RWPE1 (cell line): ENCODE results near the gene PSAT1.

Source experiments
- CTCF ChIA-PET: fragments of 350-600 bp; sonication (Branson Sonifier 250); formaldehyde crosslinking; extraction: SDS; loops from one replicate; lab custom pipeline; 2021; lab: Yijun Ruan, JAX
- POLR2A ChIA-PET: fragments of 400-600 bp; formaldehyde crosslinking; extraction: SDS; loops from one replicate; lab custom pipeline; 2020; ENCODE audit warnings: antibody characterized with exemption; ENCODE audit not compliant: low non-redundant PET; lab: Yijun Ruan, JAX
- DNase-seq: peaks from one replicate; pipeline ENCODE4 v3.0.0; 2012; ENCODE audit warnings: low spot score
- H3K27ac ChIP-seq: fragments of 450-650 bp; 2 replicates; pipeline ENCODE4 v1.5.1; 2017
- TF ChIP-seq, protein P1 (sequence below): fragments of 450-650 bp; conservative IDR thresholded peaks from 2 replicates; pipeline ENCODE4 v1.5.1; 2017; ENCODE audit warnings: low read depth, mild to moderate bottlenecking

Gene PSAT1

DNA sequence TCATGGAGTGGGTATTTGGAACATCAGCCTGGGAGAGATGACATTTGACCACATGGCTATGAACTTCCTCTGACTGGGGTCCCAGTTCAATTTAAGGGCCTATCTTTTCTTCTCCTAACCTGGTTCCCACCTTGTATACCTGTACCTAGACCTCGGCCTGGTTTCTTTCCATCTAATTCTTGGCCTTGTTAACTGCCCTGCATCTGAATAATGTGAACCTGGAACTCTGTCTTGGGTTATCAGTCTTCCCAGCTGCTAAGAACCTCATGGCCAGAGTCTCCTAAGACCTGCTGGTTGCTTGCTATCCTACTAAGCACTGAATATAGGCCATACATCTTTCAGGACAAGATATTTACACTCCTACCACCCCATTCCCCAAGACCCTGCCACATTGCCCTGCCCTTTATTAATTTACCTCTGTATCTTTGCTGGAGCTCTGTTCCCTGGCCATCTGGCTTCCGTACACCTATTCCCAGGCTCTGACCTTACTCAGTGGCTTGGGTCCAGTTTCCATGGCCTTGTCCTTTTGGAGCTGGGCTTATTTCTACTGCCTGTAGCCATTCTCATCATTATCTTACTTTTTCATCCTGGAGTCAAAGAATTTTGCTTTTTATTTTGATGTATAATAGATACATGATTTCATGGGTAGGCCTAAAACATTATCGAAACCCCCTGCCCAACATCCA is 6.6 kb downstream of the PSAT1 start:
- TF ChIP-seq, protein P1, sequence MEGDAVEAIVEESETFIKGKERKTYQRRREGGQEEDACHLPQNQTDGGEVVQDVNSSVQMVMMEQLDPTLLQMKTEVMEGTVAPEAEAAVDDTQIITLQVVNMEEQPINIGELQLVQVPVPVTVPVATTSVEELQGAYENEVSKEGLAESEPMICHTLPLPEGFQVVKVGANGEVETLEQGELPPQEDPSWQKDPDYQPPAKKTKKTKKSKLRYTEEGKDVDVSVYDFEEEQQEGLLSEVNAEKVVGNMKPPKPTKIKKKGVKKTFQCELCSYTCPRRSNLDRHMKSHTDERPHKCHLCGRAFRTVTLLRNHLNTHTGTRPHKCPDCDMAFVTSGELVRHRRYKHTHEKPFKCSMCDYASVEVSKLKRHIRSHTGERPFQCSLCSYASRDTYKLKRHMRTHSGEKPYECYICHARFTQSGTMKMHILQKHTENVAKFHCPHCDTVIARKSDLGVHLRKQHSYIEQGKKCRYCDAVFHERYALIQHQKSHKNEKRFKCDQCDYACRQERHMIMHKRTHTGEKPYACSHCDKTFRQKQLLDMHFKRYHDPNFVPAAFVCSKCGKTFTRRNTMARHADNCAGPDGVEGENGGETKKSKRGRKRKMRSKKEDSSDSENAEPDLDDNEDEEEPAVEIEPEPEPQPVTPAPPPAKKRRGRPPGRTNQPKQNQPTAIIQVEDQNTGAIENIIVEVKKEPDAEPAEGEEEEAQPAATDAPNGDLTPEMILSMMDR = no peak
- ChIA-PET POLR2A (no interaction called here), CTCF (no interaction called here)
- no peak for DNase-seq
- H3K27ac ChIP-seq = no peak overlapping the region

DNA sequence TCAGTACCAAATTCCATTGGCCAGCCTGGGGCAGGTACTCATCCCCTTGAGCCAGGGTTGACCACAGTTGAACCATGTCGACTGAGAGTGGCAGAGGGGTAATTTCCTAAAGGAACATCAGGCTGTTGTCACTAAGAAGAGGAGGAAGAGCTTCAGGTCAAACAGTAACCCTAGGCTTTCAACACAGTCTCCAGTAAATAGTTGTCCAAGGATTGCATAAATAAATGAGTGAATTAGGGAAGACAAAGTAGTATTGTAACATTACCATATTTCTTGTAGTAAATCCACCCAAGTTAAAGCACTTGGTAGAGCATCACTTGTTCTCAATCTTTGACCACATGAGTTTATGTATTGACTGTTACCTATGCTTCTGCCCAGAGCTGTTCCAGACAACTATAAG is 7.4 kb downstream of the PSAT1 start:
- DNase-seq = no peak
- no peak overlapping the region for H3K27ac ChIP-seq
- ChIA-PET POLR2A (interaction anchor here (0.7 kb wide), 1 partner anchor 38 kb away, joined by 3 read pairs; no protein-coding TSS in a partner anchor), CTCF (no interaction called here)
- TF ChIP-seq, protein P1 = no peak

DNA sequence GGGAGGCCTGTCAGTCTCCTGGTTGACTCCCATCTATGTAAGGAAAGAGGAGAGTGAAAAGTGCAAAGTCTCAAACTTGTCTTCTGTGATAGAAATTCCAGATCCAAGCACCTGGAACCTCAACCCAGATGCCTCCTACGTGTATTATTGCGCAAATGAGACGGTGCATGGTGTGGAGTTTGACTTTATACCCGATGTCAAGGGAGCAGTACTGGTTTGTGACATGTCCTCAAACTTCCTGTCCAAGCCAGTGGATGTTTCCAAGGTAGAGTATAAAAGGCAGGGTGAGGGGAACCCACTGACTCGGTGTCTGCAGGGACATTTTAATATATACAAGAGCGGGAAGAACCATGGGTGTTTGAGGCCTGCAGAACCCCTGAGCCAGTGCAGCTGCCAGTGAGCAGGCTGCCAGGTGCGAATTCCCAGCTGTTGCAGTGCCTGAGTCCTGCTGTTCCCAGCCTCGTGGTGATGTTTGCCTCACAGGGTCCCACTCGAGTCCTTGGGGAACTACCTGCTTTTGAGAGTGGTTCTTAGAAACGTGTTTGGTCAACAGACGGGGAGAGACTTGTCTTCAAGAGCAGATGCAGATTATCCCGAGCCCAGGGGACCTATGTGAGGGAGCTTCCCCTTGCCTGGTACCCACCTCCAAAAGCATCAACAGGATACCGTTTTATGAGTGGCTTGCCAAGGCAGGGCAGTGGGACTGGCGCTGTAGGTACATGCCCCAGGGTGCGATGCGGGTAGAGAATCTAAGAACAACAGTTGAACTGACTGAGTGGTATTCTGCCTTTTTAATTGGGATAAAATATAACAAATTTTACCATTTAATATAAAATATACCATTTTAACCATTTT is 9.5 kb downstream of the PSAT1 start:
- TF ChIP-seq, protein P1 = no peak
- ChIA-PET CTCF (no interaction called here), POLR2A (no interaction called here)
- DNase-seq = no peak
- no peak overlapping the region for H3K27ac ChIP-seq

DNA sequence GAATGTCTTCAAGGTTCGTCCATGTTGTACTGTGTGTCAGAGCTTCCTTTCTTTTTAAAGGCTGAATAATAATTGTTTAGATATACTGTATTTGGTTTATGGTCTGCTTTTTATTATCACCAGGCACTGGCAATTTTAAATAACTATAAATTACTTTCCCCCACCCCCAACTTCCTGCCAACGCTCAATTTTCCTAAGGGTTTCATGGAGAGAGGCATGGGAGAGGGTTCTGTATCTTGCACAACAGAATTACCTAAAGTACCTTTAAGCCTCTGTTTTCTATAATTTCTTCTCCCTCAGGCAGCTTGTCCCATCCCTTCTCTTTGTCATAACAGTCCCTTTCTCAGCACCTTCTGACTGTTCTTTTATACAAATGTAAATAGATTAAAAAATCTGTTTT is 10.4 kb downstream of the PSAT1 start:
- POLR2A ChIA-PET = no interaction called here
- H3K27ac ChIP-seq = no peak overlapping the region
- TF ChIP-seq, protein P1 = no peak
- CTCF ChIA-PET = no interaction called here
- no peak for DNase-seq

DNA sequence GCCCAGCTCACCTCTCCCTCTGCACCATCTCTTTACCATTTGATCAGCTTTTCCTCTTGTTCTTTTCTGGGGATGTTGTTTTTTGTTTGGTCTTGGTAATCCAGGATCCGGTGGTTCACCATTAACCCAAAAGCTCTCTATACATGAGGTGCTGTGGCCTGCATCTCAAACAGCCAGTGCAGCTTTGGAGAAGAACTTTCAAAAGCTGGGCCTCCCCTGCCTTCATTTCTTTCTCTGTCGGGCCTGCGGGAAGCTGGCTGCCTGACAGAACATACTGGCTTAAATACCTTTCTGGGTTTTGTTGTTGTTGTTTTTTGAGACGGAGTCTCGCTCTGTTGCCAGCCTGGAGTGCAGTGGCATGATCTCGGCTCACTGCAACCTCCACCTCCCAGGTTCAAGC is 12.1 kb downstream of the PSAT1 start:
- TF ChIP-seq, protein P1 = no peak

DNA sequence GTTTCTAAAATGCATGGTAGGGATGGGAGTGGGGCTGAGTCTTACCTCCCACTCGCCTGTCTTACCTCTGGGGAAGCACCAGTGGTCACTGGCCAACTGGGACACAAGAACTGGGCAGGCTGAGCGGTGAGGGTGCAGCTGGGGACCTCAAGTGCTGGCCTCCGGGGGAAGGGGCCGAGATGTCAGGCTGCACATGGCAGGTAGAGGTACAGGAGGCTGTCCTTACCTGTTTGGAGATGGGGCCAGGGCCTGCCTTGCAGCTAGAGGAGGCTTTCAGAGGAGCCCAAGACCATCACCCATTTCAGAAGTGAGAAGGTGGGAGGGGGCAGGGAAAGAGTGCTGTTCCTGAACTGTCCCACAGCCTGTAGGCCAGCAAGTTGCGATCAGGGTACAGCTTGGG is 14.2 kb downstream of the PSAT1 start:
- DNase-seq = no peak
- TF ChIP-seq, protein P1 = no peak
- H3K27ac ChIP-seq = 0 out of 2 replicates have a peak overlapping the region, but pooled peaks have one; percentile 3
- ChIA-PET CTCF (interaction anchor here (0.6 to 0.7 kb wide), 2 partner anchors 35 to 654 kb away, joined by 3 read pairs; no protein-coding TSS in a partner anchor), POLR2A (no interaction called here)

More for the DNA sequence above, 12.1 kb downstream of the PSAT1 start:
- CTCF ChIA-PET = interaction anchor here (0.6 to 0.9 kb wide), 2 partner anchors 13 to 1806 kb away, joined by 3 to 4 read pairs; no protein-coding TSS in a partner anchor
- no peak for DNase-seq
- H3K27ac ChIP-seq = no peak overlapping the region
- POLR2A ChIA-PET = no interaction called here
